Peyer's patch (tissue), 4 donors: ENCODE measurements around the gene CHAC1.

ENCODE experiments used
- CTCF ChIP-seq, 6 experiments: fragments of 450-650 bp in 4 of 6; fragments of 200-600 bp in 2 of 6; sonication (generic) in 1 of 6; IDR thresholded peaks; one replicate each; pipeline ENCODE4 v1.5.1; 2017 to 2019; ENCODE audit warnings: antibody characterized with exemption in 6 of 6, mild to moderate bottlenecking in 3 of 6, moderate library complexity in 1 of 6
- POLR2A ChIP-seq, 2 donors: fragments of 450-650 bp; IDR thresholded peaks; one replicate each; pipeline ENCODE4 v1.5.1; 2017; ENCODE audit warnings: antibody characterized with exemption in 2 of 2, mild to moderate bottlenecking in 2 of 2, moderate library complexity in 2 of 2

GRCh38 chr15:40958146-40958545 is 4.9 kb downstream of the CHAC1 start:
- TF ChIP-seq CTCF (IDR thresholded peaks at IDR 0.05) (no peak), POLR2A (IDR thresholded peaks at IDR 0.05) (no peak)
